ENCODE results near the gene SLC16A3. TPM values are rescaled to one million over a fixed set of nuclear protein-coding genes. Genes with fewer than 3 reads are reported as not detected.
A peak's percentile ranks its signal among the peaks of the same experiment; 100 is the strongest.

Gene SLC16A3
- total and polyA plus RNA-seq, 9 of the 15 experiments (the other 6 are each of a cell fraction or from before 2014, with no cell fraction given): 0.11 to 5.4 (median 1.2) TPM; not detected in 2

- TF ChIP-seq, protein P1, sequence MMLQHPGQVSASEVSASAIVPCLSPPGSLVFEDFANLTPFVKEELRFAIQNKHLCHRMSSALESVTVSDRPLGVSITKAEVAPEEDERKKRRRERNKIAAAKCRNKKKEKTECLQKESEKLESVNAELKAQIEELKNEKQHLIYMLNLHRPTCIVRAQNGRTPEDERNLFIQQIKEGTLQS (IDR thresholded peaks at IDR 0.05): peak; percentile 63; the same call in 1 of the 2 replicates
- TF ChIP-seq, protein P1 (CRISPR knock-in tag; conservative IDR thresholded peaks at IDR 0.05): 0 out of 2 replicates have a peak, but pooled peaks have one; percentile 54
- TF ChIP-seq POLR2AphosphoS2 (IDR thresholded peaks at IDR 0.05; ENCODE audit: low read length) (no peak), ZNF699 (CRISPR knock-in tag; IDR thresholded peaks at IDR 0.05; ENCODE audit: insufficient replicate concordance) (no peak), CUX1 (CRISPR knock-in tag; IDR thresholded peaks at IDR 0.05) (no peak), PHB (CRISPR knock-in tag; IDR thresholded peaks at IDR 0.05) (no peak), U2AF1 (optimal IDR thresholded peaks at IDR 0.05; ENCODE audit: low read depth, low read length) (no peak), E4F1 (CRISPR knock-in tag; IDR thresholded peaks at IDR 0.05; ENCODE audit: borderline replicate concordance) (no peak), NFATC3 (IDR thresholded peaks at IDR 0.05) (no peak; the same call in none of the 2 replicates), ZNF175 (CRISPR knock-in tag; IDR thresholded peaks at IDR 0.05; ENCODE audit: low read depth) (0 out of 2 replicates have a peak, but pooled peaks have one; percentile 39), DDX20 (tag; IDR thresholded peaks at IDR 0.05; ENCODE audit: low read depth) (0 out of 2 replicates have a peak, but pooled peaks have one; percentile 42), HIVEP1 (CRISPR knock-in tag; IDR thresholded peaks at IDR 0.05) (no peak), RBM25 (IDR thresholded peaks at IDR 0.05; ENCODE audit: low read depth, low read length, severe bottlenecking) (no peak)
- TF ChIP-seq, protein P2, sequence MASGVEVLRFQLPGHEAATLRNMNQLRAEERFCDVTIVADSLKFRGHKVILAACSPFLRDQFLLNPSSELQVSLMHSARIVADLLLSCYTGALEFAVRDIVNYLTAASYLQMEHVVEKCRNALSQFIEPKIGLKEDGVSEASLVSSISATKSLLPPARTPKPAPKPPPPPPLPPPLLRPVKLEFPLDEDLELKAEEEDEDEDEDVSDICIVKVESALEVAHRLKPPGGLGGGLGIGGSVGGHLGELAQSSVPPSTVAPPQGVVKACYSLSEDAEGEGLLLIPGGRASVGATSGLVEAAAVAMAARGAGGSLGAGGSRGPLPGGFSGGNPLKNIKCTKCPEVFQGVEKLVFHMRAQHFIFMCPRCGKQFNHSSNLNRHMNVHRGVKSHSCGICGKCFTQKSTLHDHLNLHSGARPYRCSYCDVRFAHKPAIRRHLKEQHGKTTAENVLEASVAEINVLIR (CRISPR knock-in tag; IDR thresholded peaks at IDR 0.05): no peak
Measured at GRCh38 chr17:82287868-82288801, 59.3 kb downstream of the SLC16A3 start (continued).
